Endothelial cell of umbilical vein (primary cell): ENCODE data around the gene MEIOSIN. TPM values are rescaled to one million over a fixed set of nuclear protein-coding genes. Genes with fewer than 3 reads are reported as not detected.

ENCODE experiments used
- BruUV-seq: library from RNA; stranded (reverse); fragments of 400-500 nt; replicated peaks from 2 replicates; lab custom pipeline; 2021; lab: Mats Ljungman, UMichigan
- CTCF ChIA-PET: fragments of 300-600, 350-600 bp; sonication (Branson Sonifier 250); formaldehyde crosslinking; loops from one replicate; lab custom pipeline; 2021; ENCODE audit warnings: antibody characterized with exemption, inconsistent platforms; lab: Charles Lee
- POLR2A ChIA-PET: fragments of 300-600, 350-600 bp; sonication (Branson Sonifier 250); formaldehyde crosslinking; loops from one replicate; lab custom pipeline; 2021; ENCODE audit warnings: antibody characterized with exemption, inconsistent platforms; lab: Charles Lee
- DNase-seq: peaks from one replicate; pipeline ENCODE4 v3.0.0-alpha.2; 2011; ENCODE audit warnings: low read depth, low spot score
- FAIRE-seq: peaks from 2 replicates; lab custom pipeline; 2011; peaks lifted over from hg19 to GRCh38; lab: Jason Lieb, UNC
- H2AFZ ChIP-seq: 2 replicates; pipeline ENCODE4 v1.6.0; 2012; ENCODE audit warnings: low read depth, low read length, control low read depth, inconsistent platforms
- H3K27ac ChIP-seq: 2 replicates; pipeline ENCODE4 v1.5.1; 2011; ENCODE audit warnings: low read depth, mild to moderate bottlenecking, control low read depth, low read length, moderate library complexity; ENCODE audit not compliant: insufficient read depth
- H3K27me3 ChIP-seq, 2 experiments: 2 replicates each; pipeline versions ENCODE4 v1.6.0 to v1.6.1; 2011; ENCODE audit warnings: low read length in 2 of 2, mixed read lengths in 1 of 2; ENCODE audit not compliant: control insufficient read depth in 2 of 2, insufficient read depth in 2 of 2
- H3K36me3 ChIP-seq, 2 experiments: 2 replicates in 1 of 2; 3 replicates in 1 of 2; pipeline ENCODE4 v1.5.1; 2011; ENCODE audit warnings: low read length in 2 of 2, mild to moderate bottlenecking in 1 of 2, moderate library complexity in 1 of 2; ENCODE audit not compliant: control insufficient read depth in 2 of 2, insufficient read depth in 2 of 2; ENCODE audit errors: extremely low read depth in 1 of 2
- H3K4me1 ChIP-seq: 3 replicates; pipeline ENCODE4 v1.5.1; 2011; ENCODE audit warnings: mild to moderate bottlenecking, low read length; ENCODE audit not compliant: control insufficient read depth, insufficient read depth; ENCODE audit errors: extremely low read depth
- H3K4me2 ChIP-seq: 2 replicates; pipeline ENCODE4 v1.6.1; 2011; ENCODE audit warnings: low read length, control low read depth, mixed read lengths; ENCODE audit not compliant: insufficient read depth
- H3K4me3 ChIP-seq, 3 experiments: fragments of 200-600 bp in 1 of 3; sonication (generic), shearing (Covaris generic) in 1 of 3; replicated peaks in 1 of 3; 2 replicates each; pipeline ENCODE4 v1.5.1; 2011 to 2016; ENCODE audit warnings: control low read depth in 3 of 3, low read length in 3 of 3, mild to moderate bottlenecking in 2 of 3, inconsistent platforms in 1 of 3, low read depth in 1 of 3, moderate library complexity in 1 of 3; ENCODE audit not compliant: insufficient read depth in 1 of 3
- H3K79me2 ChIP-seq: 2 replicates; pipeline ENCODE4 v1.6.0; 2012; ENCODE audit warnings: low read length, inconsistent platforms; ENCODE audit not compliant: control insufficient read depth, insufficient read depth
- H3K9ac ChIP-seq: replicated peaks from 2 replicates; pipeline ENCODE3; 2011; ENCODE audit warnings: low read length, control low read depth; ENCODE audit not compliant: insufficient read depth; ENCODE audit errors: extremely low read depth
- H3K9me1 ChIP-seq: replicated peaks from 3 replicates; pipeline ENCODE4 v1.6.0; 2011; ENCODE audit warnings: mild to moderate bottlenecking, low read length; ENCODE audit not compliant: control insufficient read depth, insufficient read depth; ENCODE audit errors: extremely low read depth
- H3K9me3 ChIP-seq: replicated peaks from 2 replicates; pipeline ENCODE4 v1.5.1; 2012; ENCODE audit warnings: low read length, inconsistent platforms; ENCODE audit not compliant: control insufficient read depth, insufficient read depth
- H4K20me1 ChIP-seq: replicated peaks from 2 replicates; pipeline ENCODE3; 2011; ENCODE audit warnings: mild to moderate bottlenecking, low read length; ENCODE audit not compliant: control insufficient read depth, insufficient read depth; ENCODE audit errors: extremely low read depth
- EZH2 ChIP-seq: IDR thresholded peaks from 2 replicates; pipeline ENCODE4 v1.6.1; 2012; ENCODE audit warnings: borderline replicate concordance, low read depth, mild to moderate bottlenecking, moderate library complexity, low read length, inconsistent platforms; ENCODE audit not compliant: severe bottlenecking
- FOS ChIP-seq: IDR thresholded peaks from 2 replicates; pipeline ENCODE4 v1.6.1; 2011; ENCODE audit warnings: mild to moderate bottlenecking, low read length, moderate library complexity, borderline replicate concordance; ENCODE audit not compliant: insufficient read depth
- GATA2 ChIP-seq: IDR thresholded peaks from 2 replicates; pipeline ENCODE4 v1.7.0; 2011; ENCODE audit warnings: low read depth, mild to moderate bottlenecking, moderate library complexity, mixed read lengths, low read length; ENCODE audit not compliant: insufficient read length, insufficient read depth
- JUN ChIP-seq: IDR thresholded peaks from 2 replicates; pipeline ENCODE4 v1.6.1; 2011; ENCODE audit warnings: borderline replicate concordance, low read depth; ENCODE audit not compliant: insufficient read length, insufficient read depth
- MYC ChIP-seq: IDR thresholded peaks from one replicate; pipeline ENCODE4 v1.6.1; 2011; ENCODE audit warnings: mild to moderate bottlenecking, low read depth, low read length
- POLR2A ChIP-seq: IDR thresholded peaks from 2 replicates; pipeline ENCODE4 v1.6.1; 2012; ENCODE audit warnings: low read depth, mild to moderate bottlenecking, control low read depth, low read length
- POLR2AphosphoS5 ChIP-seq: IDR thresholded peaks from 2 replicates; pipeline ENCODE4 v1.6.1; 2012; ENCODE audit warnings: low read depth, mild to moderate bottlenecking, control low read depth, low read length, moderate library complexity; ENCODE audit not compliant: insufficient read depth
- dilution Hi-C: fragments of 300-500 bp; cut with MboI; formaldehyde crosslinking; loops from one replicate; pipeline ENCODE4 v1.15.0; 2019; ENCODE audit warnings: low sequenced_read_pairs; ENCODE audit not compliant: extremely low pct_ligation_motif_present
- intact Hi-C: fragments of 100-400 bp; cut with micrococcal nuclease; formaldehyde crosslinking; loops from one replicate; pipeline ENCODE4 v1.10.0; 2022
- polyA plus RNA-seq, 4 experiments: library from polyadenylated mRNA; depleted of rRNA in 3 of 4; stranded (reverse) in 3 of 4; unstranded in 1 of 4; fragments of >200 nt; gene quantifications; 2 replicates each; pipeline versions ENCODE4 v1.2.1 to v1.2.3, GENCODE V29; 2011 to 2012; ENCODE audit warnings: missing spikeins in 1 of 4
- total RNA-seq: library from RNA; stranded (reverse); gene quantifications from 2 replicates; pipeline ENCODE4 v1.2.3, GENCODE V29; 2021

MEIOSIN gene
- total and polyA plus RNA-seq, 2 donors (not counting 3 experiments of a cell fraction or from before 2014, with no cell fraction given) = not detected

DNA sequence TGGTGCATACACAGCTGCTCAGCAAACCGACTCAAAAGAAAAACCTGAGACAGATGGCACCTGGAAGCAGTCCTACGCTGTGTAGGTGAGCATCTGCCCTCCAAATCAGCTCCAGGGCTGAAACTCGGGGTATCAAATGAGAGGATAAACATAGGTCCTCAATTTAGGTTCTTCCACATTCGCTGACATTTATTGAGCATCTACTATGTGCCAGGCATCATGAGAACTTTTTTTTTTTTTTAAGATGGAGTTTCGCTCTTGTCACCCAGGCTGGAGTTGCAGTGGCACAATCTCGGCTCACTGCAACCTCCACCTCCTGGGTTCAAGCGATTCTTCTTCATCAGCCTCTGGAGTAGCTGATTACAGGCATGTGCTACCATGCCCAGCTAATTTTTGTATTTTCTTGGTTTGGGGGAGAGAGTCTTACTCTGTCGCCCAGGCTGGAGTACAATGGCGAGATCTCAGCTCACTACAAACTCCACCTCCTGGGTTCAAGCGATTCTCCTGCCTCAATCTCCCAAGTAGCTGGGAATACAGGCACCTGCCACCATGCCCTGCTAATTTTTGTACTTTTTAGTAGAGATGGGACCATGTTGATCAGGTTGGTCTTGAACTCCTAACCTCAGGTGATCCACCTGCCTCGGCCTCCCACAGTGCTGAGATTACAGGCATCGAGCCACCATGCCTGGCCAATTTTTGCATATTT is 27.4 kb upstream of the MEIOSIN start:
- Histone ChIP-seq H4K20me1 (no peaks in the 10 kb centered on the region), H3K9me1 (no peaks in the 10 kb centered on the region), H3K79me2 (no peaks in the 10 kb centered on the region), H3K4me3 (no peak overlapping the region), H3K9ac (no peak overlapping the region), H2AFZ (no peak overlapping the region), H3K4me1 (no peaks in the 10 kb centered on the region), H3K36me3 (peaks cover 0 to 3% of the 10 kb centered on the region in 2 experiments), H3K27ac (no peak overlapping the region), H3K4me2 (no peak overlapping the region), H3K9me3 (no peaks in the 10 kb centered on the region), H3K27me3 (no peaks in the 10 kb centered on the region)
- dilution Hi-C loops (no loop called here), intact Hi-C loops (no loop called here)
- DNase-seq (no peak), FAIRE-seq (no peak)
- ChIA-PET POLR2A (interaction anchor here (0.5 kb wide), 1 partner anchor 55 kb away, joined by 3 read pairs; no protein-coding TSS in a partner anchor), CTCF (interaction anchor here (0.8 to 1.5 kb wide), 3 partner anchors 11 to 51 kb away, joined by 3 read pairs; no protein-coding TSS in a partner anchor)
- TF ChIP-seq EZH2 (no peak), POLR2A (no peak), POLR2AphosphoS5 (no peak), GATA2 (no peak), MYC (no peak), FOS (no peak), JUN (no peak)
- no TSS peak for BruUV-seq
